Measurements from ENCODE around the gene TFF2.

The TFF2 gene

GRCh38 chr21:42309753-42310213 is 41.0 kb downstream of the TFF2 start:
- peak; percentile 91 for TF ChIP-seq CTCF (IDR thresholded peaks at IDR 0.05; ENCODE audit: extremely low read depth, insufficient read depth, missing control alignments)
- peak; percentile 88 for DNase-seq (ENCODE audit: low spot score)
- in situ Hi-C loops (cut with MboI; ENCODE audit: low pct_unique_long_range_greater_than_20kb, low sequenced_read_pairs, unreplicated experiment): loop anchor here (10.0 kb wide), 1 partner anchor 135 kb away; no protein-coding TSS in a partner anchor

- no peak for TF ChIP-seq CTCF (IDR thresholded peaks at IDR 0.05; ENCODE audit: extremely low read depth, insufficient read depth, missing control alignments)
- DNase-seq (ENCODE audit: low spot score): no peak
- in situ Hi-C loops (cut with MboI; ENCODE audit: low pct_unique_long_range_greater_than_20kb, low sequenced_read_pairs, unreplicated experiment): no loop called here
These were observed 41.7 kb downstream of the TFF2 start for GRCh38 chr21:42308914-42309752.

GRCh38 chr21:42308161-42308913 is 42.5 kb downstream of the TFF2 start:
- in situ Hi-C loops (cut with MboI; ENCODE audit: low pct_unique_long_range_greater_than_20kb, low sequenced_read_pairs, unreplicated experiment): no loop called here
- no peak for TF ChIP-seq CTCF (IDR thresholded peaks at IDR 0.05; ENCODE audit: extremely low read depth, insufficient read depth, missing control alignments)
- no peak for DNase-seq (ENCODE audit: low spot score)

- in situ Hi-C loops (cut with MboI; ENCODE audit: low pct_unique_long_range_greater_than_20kb, low sequenced_read_pairs, unreplicated experiment): no loop called here
- TF ChIP-seq CTCF (IDR thresholded peaks at IDR 0.05; ENCODE audit: extremely low read depth, insufficient read depth, missing control alignments): no peak
These were observed 43.7 kb downstream of the TFF2 start for GRCh38 chr21:42307106-42307505.

GRCh38 chr21:42306366-42307035 is 44.3 kb downstream of the TFF2 start:
- DNase-seq (ENCODE audit: low spot score): no peak
- TF ChIP-seq CTCF (IDR thresholded peaks at IDR 0.05; ENCODE audit: extremely low read depth, insufficient read depth, missing control alignments): no peak
- in situ Hi-C loops (cut with MboI; ENCODE audit: low pct_unique_long_range_greater_than_20kb, low sequenced_read_pairs, unreplicated experiment): no loop called here

More at GRCh38 chr21:42307106-42307505, 43.7 kb downstream of the TFF2 start:
- DNase-seq (ENCODE audit: low spot score): no peak

GRCh38 chr21:42305707-42306147 is 45.1 kb downstream of the TFF2 start:
- TF ChIP-seq CTCF (IDR thresholded peaks at IDR 0.05; ENCODE audit: extremely low read depth, insufficient read depth, missing control alignments): no peak
- DNase-seq (ENCODE audit: low spot score): no peak
- in situ Hi-C loops (cut with MboI; ENCODE audit: low pct_unique_long_range_greater_than_20kb, low sequenced_read_pairs, unreplicated experiment): no loop called here
